Measurements from ENCODE around the gene NHLRC1.

Gene NHLRC1

GRCh38 chr6:18148304-18149025 lies 26.0 kb upstream of the NHLRC1 start:
- TF ChIP-seq ZFX (IDR thresholded peaks at IDR 0.05; ENCODE audit: borderline replicate concordance): no peak
- no peak for TF ChIP-seq CTCF (IDR thresholded peaks at IDR 0.05)
- no peak overlapping the region for H3K27ac ChIP-seq

DNA sequence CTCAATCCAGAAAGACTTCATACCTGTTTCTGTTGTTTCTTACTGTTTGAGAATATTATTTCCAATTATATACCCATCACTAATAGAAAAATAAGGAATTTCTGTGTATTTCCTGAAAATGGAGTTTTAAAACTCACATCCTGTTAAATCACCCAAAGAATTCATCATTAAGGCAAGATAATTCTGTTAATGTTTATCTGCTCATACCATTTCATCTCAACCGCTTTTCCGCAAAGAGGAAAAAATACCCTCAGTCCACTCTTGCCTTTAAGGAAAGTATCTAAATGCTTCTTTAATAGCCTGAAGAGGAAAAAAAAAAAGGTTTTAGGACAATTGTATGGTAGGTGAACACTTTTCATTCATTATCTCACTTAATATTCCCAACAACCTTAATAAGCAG lies 25.1 kb upstream of the NHLRC1 start:
- H3K27ac ChIP-seq: no peak overlapping the region
- TF ChIP-seq CTCF (IDR thresholded peaks at IDR 0.05) (no peak), ZFX (IDR thresholded peaks at IDR 0.05; ENCODE audit: borderline replicate concordance) (no peak)

DNA sequence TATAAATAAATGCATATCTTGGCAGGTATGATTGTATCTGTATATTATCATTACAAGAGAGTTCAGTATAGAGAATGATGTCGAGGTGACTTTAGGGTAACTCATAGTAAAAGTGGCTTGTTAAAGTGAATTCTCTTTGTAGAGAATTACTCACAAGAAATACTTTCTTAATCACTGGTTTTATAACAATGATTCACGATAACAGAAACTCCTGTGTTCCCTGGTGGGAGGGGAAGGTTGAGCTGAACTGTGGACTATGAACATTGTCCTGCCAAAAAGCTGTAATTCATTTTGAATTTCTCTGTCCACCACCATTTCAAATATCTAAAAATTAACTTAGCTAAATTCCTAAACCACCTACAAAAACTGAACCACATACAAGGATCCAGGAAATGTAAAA lies 24.7 kb upstream of the NHLRC1 start:
- no peak overlapping the region for H3K27ac ChIP-seq
- no peak for TF ChIP-seq ZFX (IDR thresholded peaks at IDR 0.05; ENCODE audit: borderline replicate concordance)
- no peak for TF ChIP-seq CTCF (IDR thresholded peaks at IDR 0.05)

DNA sequence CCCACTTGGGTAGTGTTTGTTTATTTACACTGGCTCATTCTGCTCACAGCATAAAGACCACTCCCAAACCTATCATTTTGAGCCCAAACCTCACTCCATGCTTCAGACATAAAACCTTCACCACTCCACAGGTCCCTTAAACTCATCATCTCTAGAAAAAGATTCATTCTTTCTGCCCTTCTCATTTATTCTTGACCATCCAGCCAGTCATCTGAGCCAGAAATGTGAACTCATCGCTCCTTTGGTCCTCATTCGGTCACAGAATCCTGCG lies 20.0 kb upstream of the NHLRC1 start:
- H3K27ac ChIP-seq: peak overlapping the region; percentile 79
- TF ChIP-seq CTCF (IDR thresholded peaks at IDR 0.05): no peak
- TF ChIP-seq ZFX (IDR thresholded peaks at IDR 0.05; ENCODE audit: borderline replicate concordance): no peak

DNA sequence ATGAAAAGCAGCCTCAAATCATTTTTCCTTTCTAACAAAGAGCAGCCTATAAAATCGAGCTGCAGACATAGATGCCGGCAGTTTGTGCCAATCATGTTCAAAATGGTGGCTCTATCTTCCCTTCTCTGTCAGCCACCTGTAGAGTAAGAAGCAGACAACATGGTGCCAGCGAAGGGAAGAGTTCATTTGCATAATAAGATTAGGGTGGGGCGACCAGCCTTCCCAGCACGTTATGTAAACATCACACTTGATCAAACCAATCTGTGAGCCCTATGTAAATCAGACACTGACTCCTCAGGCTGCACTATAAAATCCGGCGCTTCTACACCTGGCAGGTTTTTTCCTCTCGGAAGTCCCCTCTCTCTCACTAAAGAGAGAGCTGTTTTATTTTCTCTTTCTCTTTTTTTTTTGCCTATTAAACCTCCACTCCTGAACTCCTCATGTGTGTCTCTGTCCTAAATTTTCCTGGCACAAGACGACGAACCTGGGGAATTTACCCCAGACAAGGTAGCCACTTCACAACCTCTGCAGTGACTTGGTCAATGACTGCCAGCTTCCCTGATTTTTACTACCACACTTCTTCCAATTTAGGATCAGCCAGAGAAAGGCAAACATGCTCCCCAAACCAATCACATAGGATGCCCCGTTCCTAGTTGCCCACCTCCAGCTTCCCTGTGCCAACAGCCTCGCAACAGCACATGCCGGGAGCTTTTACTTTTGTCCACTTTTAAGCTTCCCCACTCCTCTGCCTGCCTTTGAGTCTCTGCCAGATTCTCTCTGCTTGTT lies 19.5 kb upstream of the NHLRC1 start:
- H3K27ac ChIP-seq: peak overlapping the region; percentile 79
- TF ChIP-seq CTCF (IDR thresholded peaks at IDR 0.05) (no peak), ZFX (IDR thresholded peaks at IDR 0.05; ENCODE audit: borderline replicate concordance) (no peak)

- no peak overlapping the region for H3K27ac ChIP-seq
- no peak for TF ChIP-seq CTCF (IDR thresholded peaks at IDR 0.05)
- TF ChIP-seq ZFX (IDR thresholded peaks at IDR 0.05; ENCODE audit: borderline replicate concordance): no peak
Measured at GRCh38 chr6:18139935-18140621, 17.6 kb upstream of the NHLRC1 start.

DNA sequence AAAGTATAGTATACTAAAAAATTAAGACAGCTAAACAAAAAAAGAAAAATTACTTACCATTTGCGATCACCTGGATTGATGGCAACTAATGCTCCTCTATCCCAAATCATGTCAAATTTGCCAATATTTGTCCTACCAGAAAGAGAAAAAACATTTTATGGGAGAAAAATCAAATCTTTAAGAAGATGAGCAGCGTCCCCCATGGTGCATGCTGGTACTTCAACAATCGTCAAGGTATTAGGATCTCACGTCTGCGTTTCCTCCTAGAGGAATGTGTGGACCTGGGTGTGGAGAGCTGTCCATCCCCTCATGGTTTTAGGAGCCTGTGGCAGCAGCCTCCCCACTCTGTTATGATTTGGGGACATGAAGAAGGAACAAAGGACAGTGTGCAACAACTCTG lies 16.4 kb upstream of the NHLRC1 start:
- no peak overlapping the region for H3K27ac ChIP-seq
- TF ChIP-seq ZFX (IDR thresholded peaks at IDR 0.05; ENCODE audit: borderline replicate concordance): no peak
- no peak for TF ChIP-seq CTCF (IDR thresholded peaks at IDR 0.05)

Measured in 22Rv1 (cell line).